Measurements from ENCODE around the gene RNF141. TPM values are rescaled to one million over a fixed set of nuclear protein-coding genes. Genes with fewer than 3 reads are reported as not detected.

The RNF141 gene
- total and polyA plus RNA-seq, 9 donors, result 8.1 to 30.0 (median 16.6) TPM

GRCh38 chr11:10576035-10576398 is 35.0 kb upstream of the RNF141 start:
- Histone ChIP-seq H3K27ac (no peak overlapping the region), H3K27me3 (no peaks in the 10 kb centered on the region), H3K36me3 (no peaks in the 10 kb centered on the region), H3K9me3 (no peaks in the 10 kb centered on the region), H3K4me1 (ENCODE audit: insufficient read depth) (no peaks in the 10 kb centered on the region), H3K4me3 (no peak overlapping the region)
- intact Hi-C loops (cut with DNase I), result no loop called here
- TF ChIP-seq CTCF (IDR thresholded peaks at IDR 0.05), result no peak
- TF ChIP-seq EP300 (IDR thresholded peaks at IDR 0.05), result no peak
- TF ChIP-seq POLR2A (IDR thresholded peaks at IDR 0.05), result no peak
- no peak for DNase-seq
- WGBS, 3 donors, result 83 to 96% (median 89%) methylated on average over 4 of the region's 4 CpGs

DNA sequence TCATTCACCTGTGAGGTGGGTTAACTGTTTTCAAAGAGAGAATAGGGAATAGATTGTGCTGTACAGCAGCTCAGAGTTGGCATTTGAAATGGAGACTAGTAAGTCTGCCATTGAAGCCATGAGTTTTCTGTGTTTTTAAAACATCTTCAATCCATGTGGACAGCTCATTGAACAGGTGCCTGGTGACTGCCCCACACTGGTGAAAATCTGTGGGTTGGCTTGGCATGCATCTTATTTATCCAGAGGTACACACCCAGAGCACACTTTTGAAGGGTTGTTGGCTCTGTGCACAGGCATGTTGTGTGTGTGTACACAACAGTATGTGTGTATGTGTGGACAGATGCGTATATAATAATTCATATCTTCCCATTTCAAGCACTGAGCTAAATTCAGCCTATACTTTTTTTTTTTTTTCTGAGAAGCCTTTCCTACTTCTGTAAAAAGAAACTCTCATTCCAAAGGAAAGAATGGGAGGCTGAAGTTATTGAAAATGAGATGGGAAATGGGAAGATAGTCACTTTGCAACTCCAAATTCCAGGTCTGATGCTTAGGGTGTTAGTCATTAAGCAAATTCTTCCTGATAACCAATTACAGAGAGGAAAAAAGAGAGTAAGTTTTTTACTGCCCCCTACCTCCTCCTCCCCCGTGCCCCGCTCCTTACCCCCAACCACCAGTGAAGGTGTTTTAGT is 34.5 kb upstream of the RNF141 start:
- WGBS, 3 donors, result 94 to 98% (median 94%) methylated on average over 3 of the region's 3 CpGs
- intact Hi-C loops (cut with DNase I), result no loop called here
- H3K36me3 ChIP-seq, result no peaks in the 10 kb centered on the region

GRCh38 chr11:10573556-10573955 is 32.6 kb upstream of the RNF141 start:
- Histone ChIP-seq H3K27me3 (no peaks in the 10 kb centered on the region), H3K4me3 (no peak overlapping the region), H3K4me1 (ENCODE audit: insufficient read depth) (no peaks in the 10 kb centered on the region), H3K9me3 (no peaks in the 10 kb centered on the region), H3K36me3 (no peaks in the 10 kb centered on the region), H3K27ac (no peak overlapping the region)
- no peak for TF ChIP-seq POLR2A (IDR thresholded peaks at IDR 0.05)
- TF ChIP-seq EP300 (IDR thresholded peaks at IDR 0.05), result no peak
- TF ChIP-seq CTCF (IDR thresholded peaks at IDR 0.05), result no peak
- intact Hi-C loops (cut with DNase I), result no loop called here
- DNase-seq, result no peak
- 82 to 90% (median 86%) methylated on average over 3 of the region's 3 CpGs for WGBS, 3 donors

More for the DNA sequence above, 34.5 kb upstream of the RNF141 start:
- TF ChIP-seq CTCF (IDR thresholded peaks at IDR 0.05) (no peak), EP300 (IDR thresholded peaks at IDR 0.05) (no peak), POLR2A (IDR thresholded peaks at IDR 0.05) (no peak)
- Histone ChIP-seq H3K4me3 (no peak overlapping the region), H3K27ac (no peak overlapping the region), H3K27me3 (no peaks in the 10 kb centered on the region), H3K9me3 (no peaks in the 10 kb centered on the region), H3K4me1 (ENCODE audit: insufficient read depth) (no peaks in the 10 kb centered on the region)
- DNase-seq, result no peak

GRCh38 chr11:10573028-10573427 is 32.0 kb upstream of the RNF141 start:
- Histone ChIP-seq H3K27ac (no peak overlapping the region), H3K27me3 (no peaks in the 10 kb centered on the region), H3K9me3 (no peaks in the 10 kb centered on the region), H3K4me1 (ENCODE audit: insufficient read depth) (no peaks in the 10 kb centered on the region), H3K4me3 (no peak overlapping the region), H3K36me3 (no peaks in the 10 kb centered on the region)
- DNase-seq, result no peak
- intact Hi-C loops (cut with DNase I), result no loop called here
- TF ChIP-seq CTCF (IDR thresholded peaks at IDR 0.05) (no peak), EP300 (IDR thresholded peaks at IDR 0.05) (no peak), POLR2A (IDR thresholded peaks at IDR 0.05) (no peak)

All from ovary (tissue), 9 donors.